OCI-LY1 (cell line): Measurements from ENCODE around the gene ACAD11.

Source experiments
- EZH2 ChIP-seq: fragments of 200-600 bp; sonication (generic), shearing (Covaris generic); IDR thresholded peaks from 2 replicates; pipeline ENCODE4 v1.8.0; 2017; ENCODE audit warnings: borderline replicate concordance, mixed run types, mild to moderate bottlenecking, antibody characterized with exemption, low read length, moderate library complexity, mixed read lengths
- TF ChIP-seq, protein P1 (sequence below): fragments of 200-600 bp; sonication (generic), shearing (Covaris generic); IDR thresholded peaks from 2 replicates; pipeline ENCODE4 v1.5.1; 2017; ENCODE audit warnings: mild to moderate bottlenecking, antibody characterized with exemption, low read length, moderate library complexity, mixed read lengths

DNA sequence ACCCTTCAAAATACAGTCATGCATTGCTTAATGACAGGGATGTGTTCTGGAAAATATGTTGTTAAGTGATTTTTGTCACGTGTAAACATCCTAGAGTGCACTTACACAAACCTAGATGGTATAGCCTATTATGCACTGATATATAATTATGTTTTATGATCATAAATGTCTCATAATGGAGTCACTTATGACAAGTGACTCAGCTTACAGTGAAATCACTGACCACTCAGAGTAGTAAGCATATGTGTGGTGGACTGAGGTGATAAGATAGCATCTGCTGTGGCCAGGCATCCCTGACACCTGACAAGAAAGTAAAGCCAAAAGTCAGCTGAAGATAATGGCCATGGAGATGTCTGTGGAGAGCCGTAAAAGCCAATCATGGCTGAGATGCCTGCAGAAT, 5.4 kb downstream of the ACAD11 start:
- TF ChIP-seq, protein P1, sequence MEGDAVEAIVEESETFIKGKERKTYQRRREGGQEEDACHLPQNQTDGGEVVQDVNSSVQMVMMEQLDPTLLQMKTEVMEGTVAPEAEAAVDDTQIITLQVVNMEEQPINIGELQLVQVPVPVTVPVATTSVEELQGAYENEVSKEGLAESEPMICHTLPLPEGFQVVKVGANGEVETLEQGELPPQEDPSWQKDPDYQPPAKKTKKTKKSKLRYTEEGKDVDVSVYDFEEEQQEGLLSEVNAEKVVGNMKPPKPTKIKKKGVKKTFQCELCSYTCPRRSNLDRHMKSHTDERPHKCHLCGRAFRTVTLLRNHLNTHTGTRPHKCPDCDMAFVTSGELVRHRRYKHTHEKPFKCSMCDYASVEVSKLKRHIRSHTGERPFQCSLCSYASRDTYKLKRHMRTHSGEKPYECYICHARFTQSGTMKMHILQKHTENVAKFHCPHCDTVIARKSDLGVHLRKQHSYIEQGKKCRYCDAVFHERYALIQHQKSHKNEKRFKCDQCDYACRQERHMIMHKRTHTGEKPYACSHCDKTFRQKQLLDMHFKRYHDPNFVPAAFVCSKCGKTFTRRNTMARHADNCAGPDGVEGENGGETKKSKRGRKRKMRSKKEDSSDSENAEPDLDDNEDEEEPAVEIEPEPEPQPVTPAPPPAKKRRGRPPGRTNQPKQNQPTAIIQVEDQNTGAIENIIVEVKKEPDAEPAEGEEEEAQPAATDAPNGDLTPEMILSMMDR, result no peak
- TF ChIP-seq EZH2, result no peak
